Stimulated activated CD4-positive, alpha-beta T cell treated with anti-CD3 and anti-CD28 coated beads, Interleukin-4, amount 100 ng/mL, for 1 hour (primary cell): ENCODE measurements around the gene MDM2.
"Not testable (repeated sequence)": the region's sequence is repeated elsewhere in the genome, so short reads cannot be mapped to it uniquely, and the experiment has no call there.

Experiments
- DNase-seq: peaks from one replicate; pipeline ENCODE4 v3.0.0-alpha.2; 2020

Gene MDM2

DNA sequence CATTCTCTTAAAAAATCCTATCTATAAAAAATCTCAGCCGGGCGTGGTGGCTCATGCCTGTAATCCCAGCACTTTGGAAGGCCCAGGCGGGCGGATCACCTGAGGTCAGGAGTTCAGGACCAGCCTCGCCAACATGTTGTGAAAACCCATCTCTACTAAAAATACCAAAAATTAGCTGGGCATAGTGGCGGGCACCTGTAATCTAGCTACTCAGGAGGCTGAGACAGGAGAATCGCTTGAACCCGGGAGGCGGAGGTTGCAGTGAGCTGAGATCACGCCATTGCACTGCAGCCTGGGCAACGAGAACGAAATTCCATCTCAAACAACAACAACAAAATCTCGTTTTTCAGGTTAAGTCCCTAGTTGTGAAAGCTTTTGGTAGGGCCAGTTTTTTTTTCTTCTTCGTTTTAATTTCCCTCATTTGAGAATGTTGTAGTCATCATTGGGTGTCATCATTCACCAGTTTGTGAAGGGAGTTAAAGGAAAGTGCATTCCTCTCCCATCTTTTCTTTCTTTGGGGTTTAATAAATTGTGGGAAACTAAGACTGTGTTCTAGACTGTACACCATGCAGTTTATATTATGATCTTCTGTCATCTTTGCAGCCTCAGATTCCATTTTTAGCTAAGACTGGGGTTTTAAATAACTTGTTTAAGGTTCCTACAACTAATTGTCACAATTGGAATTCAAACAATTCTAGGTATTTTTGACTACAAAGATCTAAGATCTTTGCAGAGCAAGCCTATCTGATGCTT is 23.9 kb downstream of the MDM2 start:
- DNase-seq, result no peak

DNA sequence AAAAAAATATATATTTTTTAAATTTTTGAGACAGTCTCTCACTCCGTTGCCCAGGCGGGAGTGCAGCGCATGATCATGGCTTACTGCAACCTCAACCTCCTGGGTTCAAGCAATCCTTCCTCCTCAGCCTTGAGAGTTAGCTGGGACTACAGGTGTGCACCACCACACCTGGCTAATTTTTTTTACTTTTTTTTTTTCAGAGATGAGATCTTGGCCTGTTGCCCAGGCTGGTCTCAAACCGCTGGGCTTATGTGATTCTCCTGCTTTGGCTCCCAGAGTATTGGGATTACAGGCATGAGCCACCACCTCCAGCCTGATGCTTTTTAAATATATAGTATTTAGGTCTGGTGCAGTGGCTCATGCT is 24.5 kb downstream of the MDM2 start:
- no peak for DNase-seq

DNA sequence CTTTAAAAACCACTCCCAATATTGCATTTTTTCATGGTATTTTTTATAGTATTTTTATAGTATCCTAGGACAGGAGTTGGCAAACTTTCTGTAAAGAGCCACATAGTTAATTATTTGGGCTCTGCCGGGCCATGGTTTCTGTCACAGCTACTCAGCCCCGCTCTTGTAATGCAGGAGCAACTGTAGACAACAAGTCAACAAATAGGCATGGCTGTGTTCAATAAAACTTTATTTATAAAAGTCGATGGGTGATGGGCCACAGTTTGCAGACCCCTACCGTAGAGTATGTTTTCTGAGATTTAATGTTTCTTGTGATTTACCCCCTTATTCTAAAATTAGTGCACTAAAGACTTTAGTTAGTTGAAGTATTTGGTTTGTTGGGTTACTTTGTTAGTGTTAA is 25.5 kb downstream of the MDM2 start:
- no peak for DNase-seq

- DNase-seq, result no peak
Observed at GRCh38 chr12:68835333-68835908, 27.4 kb downstream of the MDM2 start.

- DNase-seq, result no peak
Observed at GRCh38 chr12:68837215-68837614, 29.2 kb downstream of the MDM2 start.

GRCh38 chr12:68838046-68838886 is 30.3 kb downstream of the MDM2 start:
- DNase-seq, result no peak

- no peak for DNase-seq
Observed at GRCh38 chr12:68839183-68840147, 31.5 kb downstream of the MDM2 start.

DNA sequence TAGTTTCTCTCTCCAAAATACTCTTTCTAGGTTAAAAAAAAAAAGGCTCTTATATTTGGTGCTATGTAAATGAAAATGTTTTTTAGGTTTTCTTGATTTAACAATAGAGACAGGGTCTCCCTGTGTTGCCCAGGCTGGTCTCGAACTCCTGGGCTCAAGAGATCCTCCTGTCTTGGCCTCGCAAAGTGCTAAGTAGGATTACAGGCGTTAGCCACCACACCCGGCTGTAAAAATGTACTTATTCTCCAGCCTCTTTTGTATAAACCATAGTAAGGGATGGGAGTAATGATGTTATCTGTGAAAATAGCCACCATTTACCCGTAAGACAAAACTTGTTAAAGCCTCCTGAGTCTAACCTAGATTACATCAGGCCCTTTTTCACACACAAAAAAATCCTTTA is 33.2 kb downstream of the MDM2 start:
- DNase-seq, result not testable (repeated sequence)

- DNase-seq, result no peak
Observed at GRCh38 chr12:68841717-68842116, 33.7 kb downstream of the MDM2 start.

DNA sequence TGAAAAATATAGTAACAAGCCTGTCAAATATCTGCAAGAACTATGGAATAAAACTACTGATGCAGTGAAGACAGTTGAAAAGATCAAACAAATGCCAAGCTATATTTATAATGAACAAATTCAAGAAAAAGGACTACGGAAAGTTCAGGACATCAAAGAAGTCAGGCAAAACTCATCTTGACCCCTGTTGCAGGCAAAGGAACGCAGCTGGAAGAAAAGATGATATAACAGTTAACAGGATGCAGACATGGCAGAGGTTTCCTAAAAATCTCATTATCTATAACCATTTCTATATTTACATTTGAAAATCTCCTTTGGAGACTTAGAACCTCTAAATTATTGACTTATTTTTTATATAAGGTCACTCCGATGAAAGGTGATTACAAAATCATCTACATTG is 34.1 kb downstream of the MDM2 start:
- DNase-seq, result no peak

DNA sequence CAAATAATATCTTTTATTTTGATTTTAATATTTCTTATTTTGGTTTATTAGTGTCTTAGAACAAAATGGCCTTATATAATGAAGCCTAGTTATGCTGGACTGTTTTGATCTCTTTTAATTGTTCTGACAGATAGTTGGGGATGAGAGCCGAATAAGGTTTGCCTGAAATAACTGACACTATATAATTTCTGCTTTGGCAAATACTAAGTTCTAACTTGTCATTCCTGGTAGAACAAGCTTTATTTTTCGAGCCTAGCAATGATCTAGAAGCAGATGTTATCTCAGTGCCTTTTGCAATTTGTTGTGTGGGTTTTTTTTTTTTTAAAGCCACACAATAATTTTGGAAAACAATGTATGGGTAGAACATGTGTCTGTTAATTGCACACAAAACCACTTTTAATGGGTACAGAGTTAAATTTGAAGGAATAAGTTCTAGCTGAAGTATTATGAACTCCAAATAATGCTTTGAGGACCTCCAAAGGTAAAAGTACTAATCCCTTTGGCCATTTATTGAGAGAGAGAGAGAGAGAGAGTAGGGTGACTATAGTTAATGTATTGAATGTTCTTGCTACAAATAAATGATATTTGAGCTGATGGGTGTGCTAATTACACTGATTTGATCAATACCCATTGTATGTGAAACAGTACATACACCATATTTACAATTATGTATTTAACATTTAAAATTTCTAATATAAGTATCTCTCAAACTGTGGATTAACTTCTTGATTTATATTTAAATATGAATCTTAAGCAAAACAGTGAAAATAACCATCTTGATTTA is 35.0 kb downstream of the MDM2 start:
- no peak for DNase-seq

- DNase-seq, result no peak
Observed at GRCh38 chr12:68844318-68844745, 36.4 kb downstream of the MDM2 start.

GRCh38 chr12:68844788-68845695 is 37.1 kb downstream of the MDM2 start:
- no peak for DNase-seq

DNA sequence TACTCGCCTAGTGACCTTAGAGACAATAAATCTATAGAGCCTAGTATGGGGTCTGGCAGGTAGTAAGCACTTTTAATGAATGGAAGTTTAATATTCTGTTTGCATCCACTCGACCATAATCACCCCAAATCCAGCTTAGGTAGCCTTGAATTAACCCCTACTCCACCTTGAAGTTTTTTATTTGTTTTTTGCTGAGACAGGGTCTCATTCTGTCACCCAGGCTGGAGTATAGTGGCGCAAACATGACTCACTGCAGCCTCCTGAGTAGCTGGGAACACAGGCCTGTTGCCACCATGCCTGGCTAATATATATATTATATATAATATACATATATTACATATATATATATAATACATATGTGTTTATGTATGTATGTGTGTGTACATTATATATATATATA is 38.8 kb downstream of the MDM2 start:
- DNase-seq, result no peak

DNA sequence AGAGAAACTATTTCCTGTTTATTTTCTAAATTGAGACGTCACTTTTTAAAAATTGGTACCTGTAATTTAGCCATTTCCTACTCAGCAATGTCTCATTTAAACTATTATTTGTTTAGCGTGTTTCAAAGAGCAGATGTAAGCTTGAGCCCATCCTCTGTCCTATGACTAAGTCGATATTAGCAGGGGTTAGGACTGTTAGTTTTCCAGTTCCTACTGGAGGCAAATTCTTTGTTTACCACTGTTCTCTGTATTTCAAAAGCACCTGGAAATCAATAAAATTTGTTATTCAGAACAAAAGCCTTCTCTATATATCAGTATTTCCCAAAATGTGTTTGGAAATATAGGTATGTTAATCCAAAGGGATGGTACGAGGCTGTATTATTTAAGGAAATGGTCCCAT is 42.4 kb downstream of the MDM2 start:
- DNase-seq, result no peak

GRCh38 chr12:68851592-68852306 is 43.8 kb downstream of the MDM2 start:
- DNase-seq, result no peak

GRCh38 chr12:68853396-68854077 is 45.6 kb downstream of the MDM2 start:
- DNase-seq, result no peak

DNA sequence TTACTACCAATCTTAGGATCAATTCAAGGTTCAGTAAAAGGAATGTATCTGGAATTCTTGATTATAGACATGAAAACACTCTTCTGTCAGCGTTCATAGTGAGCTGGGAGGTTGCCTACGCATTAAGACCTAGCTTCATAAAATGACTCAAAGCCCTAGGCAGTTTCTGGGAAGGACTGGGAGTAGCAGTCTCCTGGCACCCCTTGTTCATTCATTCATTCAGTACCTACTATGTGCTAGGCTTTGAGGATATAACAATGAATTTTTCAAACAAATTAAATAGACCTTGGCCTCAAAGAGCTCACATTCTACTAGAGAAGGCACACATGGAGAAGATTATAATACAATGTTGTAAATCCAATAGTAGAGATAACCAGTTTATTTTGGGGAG is 46.1 kb downstream of the MDM2 start:
- DNase-seq, result no peak

DNA sequence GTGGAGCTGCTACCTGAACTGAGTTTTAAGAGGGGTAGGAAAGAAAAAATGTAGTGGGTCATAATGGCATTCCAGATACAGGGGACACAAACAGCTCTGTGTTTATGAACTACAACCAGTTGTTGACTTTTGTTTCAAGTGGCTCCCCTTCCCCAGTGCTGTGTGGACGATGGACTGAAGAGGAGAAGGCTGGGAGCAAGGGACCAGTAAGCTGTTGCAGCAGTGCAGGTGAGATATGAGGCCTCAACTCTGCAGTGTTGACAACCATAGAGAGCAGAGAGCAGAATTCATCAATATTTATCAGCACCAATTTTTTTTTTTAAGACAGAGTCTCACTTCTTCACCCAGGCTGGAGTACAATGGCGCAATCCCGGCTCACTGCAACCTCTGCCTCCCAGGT is 46.6 kb downstream of the MDM2 start:
- no peak for DNase-seq

- no peak for DNase-seq
Observed at GRCh38 chr12:68855111-68855510, 47.1 kb downstream of the MDM2 start.
